ENCODE results near the gene CMBL. TPM values are rescaled to one million over a fixed set of nuclear protein-coding genes. Genes with fewer than 3 reads are reported as not detected.
A peak's percentile ranks its signal among the peaks of the same experiment; 100 is the strongest.

The CMBL gene
- polyA plus RNA-seq, 3 donors, result 0.39 to 5.4 TPM; not detected in 1

DNA sequence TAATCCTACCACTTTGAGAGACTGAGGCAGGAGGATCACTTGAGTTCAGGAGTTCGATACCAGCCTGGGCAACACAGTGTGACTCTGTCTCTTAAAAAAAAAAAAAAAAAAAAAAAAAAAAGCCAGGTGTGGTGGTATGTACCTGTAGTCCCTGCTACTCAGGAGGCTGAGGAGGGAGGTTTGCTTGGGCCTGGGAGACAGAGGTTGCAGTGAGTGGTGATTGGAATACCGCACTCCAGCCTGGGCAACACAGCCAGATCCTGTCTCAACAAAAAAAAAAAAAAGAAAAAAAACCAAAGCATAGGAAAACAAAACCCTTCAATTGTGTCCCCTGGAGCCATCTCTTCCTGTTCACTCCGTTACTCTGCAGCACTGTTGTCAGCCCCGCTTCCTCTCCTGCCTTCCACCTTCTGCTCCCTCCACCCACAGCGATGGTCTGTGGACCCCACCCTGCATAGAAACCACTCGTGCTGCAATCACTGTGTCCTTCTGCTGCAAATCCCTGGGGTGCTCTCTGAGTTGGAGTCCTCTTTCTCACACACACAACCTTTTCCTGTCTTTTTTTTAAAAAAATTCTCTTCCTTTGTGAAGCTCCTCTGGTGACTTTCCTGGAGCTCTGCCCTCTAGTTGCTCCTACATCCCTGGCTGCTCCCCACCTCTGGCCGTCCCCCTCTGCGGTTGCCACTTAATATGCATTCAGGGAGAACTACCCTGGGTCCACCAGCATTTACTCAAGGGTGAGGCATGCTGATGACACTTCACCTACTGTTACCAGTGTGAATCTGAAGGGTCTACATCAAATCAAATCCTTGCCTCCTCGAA is 35.4 kb downstream of the CMBL start:
- no peaks in the 10 kb centered on the region for H3K79me2 ChIP-seq (ENCODE audit: insufficient read depth, low read length)
- H4K20me1 ChIP-seq (ENCODE audit: insufficient read depth, low read length), result no peaks in the 10 kb centered on the region
- H3K9me3 ChIP-seq (replicated peaks in 1 of 2; ENCODE audit: control insufficient read depth in 1 of 2, insufficient read depth in 1 of 2, low read length in 2 of 2), result peaks cover 0 to 12% of the 10 kb centered on the region in 2 donors
- no peak overlapping the region for H2AFZ ChIP-seq (ENCODE audit: insufficient read depth, low read depth, low read length, poor library complexity, severe bottlenecking)
- H3K27me3 ChIP-seq (ENCODE audit: control insufficient read depth in 2 of 2, insufficient read depth in 2 of 2, low read length in 2 of 2), result peaks cover 5 to 13% of the 10 kb centered on the region in 2 donors
- peaks cover 47% of the 10 kb centered on the region for H3K4me1 Mint-ChIP-seq
- peak overlapping the region in 1 of 2 donors; percentile 62 for H3K4me3 Mint-ChIP-seq
- peaks cover 0 to 1% of the 10 kb centered on the region in 2 donors for H3K36me3 Mint-ChIP-seq
- peaks cover 0 to 15% (median 14%) of the 10 kb centered on the region in 7 donors for H3K9me3 Mint-ChIP-seq
- no peaks in the 10 kb centered on the region for H3K36me3 ChIP-seq (replicated peaks in 1 of 2; ENCODE audit: control insufficient read depth in 1 of 2, insufficient read depth in 2 of 2, low read length in 2 of 2)
- 61% methylated on average over 6 of the region's 9 CpGs for WGBS (ENCODE audit: insufficient coverage)
- no peak overlapping the region for H3K27ac ChIP-seq (ENCODE audit: low read depth in 1 of 2, low read length in 2 of 2)
- no peak overlapping the region for H3K4me2 ChIP-seq (replicated peaks; ENCODE audit: extremely low read depth, low read length, poor library complexity, severe bottlenecking)
- no peak for DNase-seq
- peak overlapping the region in 2 of 7 donors; percentile 51 to 78 for H3K27ac Mint-ChIP-seq
- H3K4me1 ChIP-seq (ENCODE audit: control insufficient read depth in 1 of 2, insufficient read depth in 2 of 2, low read length in 2 of 2), result peaks cover 13 to 22% of the 10 kb centered on the region in 2 donors
- intact Hi-C loops (cut with micrococcal nuclease), result no loop called here
- H3K9ac ChIP-seq (ENCODE audit: insufficient read depth, low read length, poor library complexity, severe bottlenecking), result no peak overlapping the region
- TF ChIP-seq, protein P1, sequence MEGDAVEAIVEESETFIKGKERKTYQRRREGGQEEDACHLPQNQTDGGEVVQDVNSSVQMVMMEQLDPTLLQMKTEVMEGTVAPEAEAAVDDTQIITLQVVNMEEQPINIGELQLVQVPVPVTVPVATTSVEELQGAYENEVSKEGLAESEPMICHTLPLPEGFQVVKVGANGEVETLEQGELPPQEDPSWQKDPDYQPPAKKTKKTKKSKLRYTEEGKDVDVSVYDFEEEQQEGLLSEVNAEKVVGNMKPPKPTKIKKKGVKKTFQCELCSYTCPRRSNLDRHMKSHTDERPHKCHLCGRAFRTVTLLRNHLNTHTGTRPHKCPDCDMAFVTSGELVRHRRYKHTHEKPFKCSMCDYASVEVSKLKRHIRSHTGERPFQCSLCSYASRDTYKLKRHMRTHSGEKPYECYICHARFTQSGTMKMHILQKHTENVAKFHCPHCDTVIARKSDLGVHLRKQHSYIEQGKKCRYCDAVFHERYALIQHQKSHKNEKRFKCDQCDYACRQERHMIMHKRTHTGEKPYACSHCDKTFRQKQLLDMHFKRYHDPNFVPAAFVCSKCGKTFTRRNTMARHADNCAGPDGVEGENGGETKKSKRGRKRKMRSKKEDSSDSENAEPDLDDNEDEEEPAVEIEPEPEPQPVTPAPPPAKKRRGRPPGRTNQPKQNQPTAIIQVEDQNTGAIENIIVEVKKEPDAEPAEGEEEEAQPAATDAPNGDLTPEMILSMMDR (IDR thresholded peaks at IDR 0.05), result no peak
- H3K4me3 ChIP-seq (replicated peaks in 1 of 3; ENCODE audit: low read depth in 2 of 3, low read length in 3 of 3), result no peak overlapping the region
- H3K27me3 Mint-ChIP-seq (ENCODE audit: low read depth in 3 of 3), result peaks cover 25 to 46% (median 42%) of the 10 kb centered on the region in 3 donors

DNA sequence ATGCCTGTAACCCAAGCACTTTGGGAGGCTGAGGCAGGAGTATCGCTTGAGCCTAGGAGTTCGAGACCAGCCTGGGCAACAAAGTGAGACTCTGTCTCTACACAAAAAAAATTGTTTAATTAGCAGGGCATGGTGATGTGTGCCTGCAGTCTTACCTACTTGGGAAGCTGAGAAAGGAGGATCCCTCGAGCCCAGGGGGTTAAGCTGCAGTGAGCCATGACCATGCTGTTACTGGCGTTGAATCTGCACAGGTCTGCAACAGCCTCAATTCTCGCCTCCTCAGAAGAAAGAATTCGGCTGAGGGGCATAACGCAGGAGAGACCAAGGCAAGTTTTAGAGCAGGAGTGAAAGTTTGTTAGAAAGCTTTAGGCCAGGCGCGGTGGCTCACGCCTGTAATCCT is 39.6 kb downstream of the CMBL start:
- peak overlapping the region; percentile 38 to 84 for H3K27ac ChIP-seq (ENCODE audit: low read depth in 1 of 2, low read length in 2 of 2)
- peaks cover 21 to 27% of the 10 kb centered on the region in 2 donors for H3K36me3 ChIP-seq (replicated peaks in 1 of 2; ENCODE audit: control insufficient read depth in 1 of 2, insufficient read depth in 2 of 2, low read length in 2 of 2)
- peaks cover 2 to 9% of the 10 kb centered on the region in 2 donors for H3K27me3 ChIP-seq (ENCODE audit: control insufficient read depth in 2 of 2, insufficient read depth in 2 of 2, low read length in 2 of 2)
- H3K4me3 ChIP-seq (replicated peaks in 1 of 3; ENCODE audit: low read depth in 2 of 3, low read length in 3 of 3), result no peak overlapping the region
- H2AFZ ChIP-seq (ENCODE audit: insufficient read depth, low read depth, low read length, poor library complexity, severe bottlenecking), result no peak overlapping the region
- H3K27ac Mint-ChIP-seq, result peak overlapping the region; percentile 63 to 94 (median 86)
- TF ChIP-seq, protein P1 (IDR thresholded peaks at IDR 0.05), result no peak
- H3K9me3 Mint-ChIP-seq, result peaks cover 0 to 4% (median 3%) of the 10 kb centered on the region in 7 donors
- no peak overlapping the region for H3K9ac ChIP-seq (ENCODE audit: insufficient read depth, low read length, poor library complexity, severe bottlenecking)
- 96% methylated on average over 7 of the region's 10 CpGs for WGBS (ENCODE audit: insufficient coverage)
- peaks cover 36 to 55% of the 10 kb centered on the region in 2 donors for H3K4me1 ChIP-seq (ENCODE audit: control insufficient read depth in 1 of 2, insufficient read depth in 2 of 2, low read length in 2 of 2)
- H3K9me3 ChIP-seq (replicated peaks in 1 of 2; ENCODE audit: control insufficient read depth in 1 of 2, insufficient read depth in 1 of 2, low read length in 2 of 2), result no peaks in the 10 kb centered on the region
- H3K4me2 ChIP-seq (replicated peaks; ENCODE audit: extremely low read depth, low read length, poor library complexity, severe bottlenecking), result no peak overlapping the region
- no peak overlapping the region for H3K4me3 Mint-ChIP-seq
- H3K4me1 Mint-ChIP-seq, result peaks cover 66% of the 10 kb centered on the region
- peaks cover 6% of the 10 kb centered on the region for H4K20me1 ChIP-seq (ENCODE audit: insufficient read depth, low read length)
- peaks cover 11 to 22% (median 19%) of the 10 kb centered on the region in 3 donors for H3K27me3 Mint-ChIP-seq (ENCODE audit: low read depth in 3 of 3)
- H3K79me2 ChIP-seq (ENCODE audit: insufficient read depth, low read length), result no peaks in the 10 kb centered on the region
- intact Hi-C loops (cut with micrococcal nuclease), result loop anchor here (5.0 to 10.0 kb wide), 2 partner anchors 364 to 367 kb away; no protein-coding TSS in a partner anchor
- no peak for DNase-seq
- peaks cover 28 to 31% of the 10 kb centered on the region in 2 donors for H3K36me3 Mint-ChIP-seq
